Endothelial cell (in vitro differentiated cells): ENCODE measurements around the gene SLC25A25. TPM values are rescaled to one million over a fixed set of nuclear protein-coding genes. Genes with fewer than 3 reads are reported as not detected.

Experiments used
- DNase-seq: peaks from one replicate; pipeline ENCODE4 v3.0.0; 2021; ENCODE audit warnings: low spot score
- H3K27ac Mint-ChIP-seq: one replicate; pipeline ENCODE4 v1.8.0; 2021; ENCODE audit warnings: mixed read lengths, inconsistent platforms; ENCODE audit not compliant: unreplicated experiment
- H3K27me3 Mint-ChIP-seq: one replicate; pipeline ENCODE4 v1.8.0; 2021; ENCODE audit warnings: mild to moderate bottlenecking, moderate library complexity, mixed read lengths, inconsistent platforms; ENCODE audit not compliant: unreplicated experiment
- H3K36me3 Mint-ChIP-seq: one replicate; pipeline ENCODE4 v1.8.0; 2021; ENCODE audit warnings: mild to moderate bottlenecking, low read depth, mixed read lengths, inconsistent platforms; ENCODE audit not compliant: unreplicated experiment
- H3K4me1 Mint-ChIP-seq: one replicate; pipeline ENCODE4 v1.8.0; 2021; ENCODE audit warnings: mild to moderate bottlenecking, mixed read lengths, inconsistent platforms; ENCODE audit not compliant: unreplicated experiment
- H3K4me3 Mint-ChIP-seq: one replicate; pipeline ENCODE4 v1.8.0; 2021; ENCODE audit warnings: mild to moderate bottlenecking, mixed read lengths, inconsistent platforms; ENCODE audit not compliant: unreplicated experiment
- H3K9me3 Mint-ChIP-seq: one replicate; pipeline ENCODE4 v1.8.0; 2021; ENCODE audit warnings: mixed read lengths, inconsistent platforms; ENCODE audit not compliant: unreplicated experiment
- CTCF ChIP-seq: fragments of 200-600 bp; sonication (generic); IDR thresholded peaks from one replicate; pipeline ENCODE4 v1.5.0; 2021; ENCODE audit warnings: antibody characterized with exemption; ENCODE audit not compliant: unreplicated experiment
- total RNA-seq: library from RNA; stranded (reverse); fragmentation: NEBNext Ultra II Directional; extraction: Animal tissue kit (Norgen Biotek cat#: 25700); gene quantifications from one replicate; pipeline ENCODE4 v1.2.1, GENCODE V29; 2021; ENCODE audit not compliant: unreplicated experiment

Gene SLC25A25
- total RNA-seq, 1 donor from 2014 or later = 8.5 TPM

DNA sequence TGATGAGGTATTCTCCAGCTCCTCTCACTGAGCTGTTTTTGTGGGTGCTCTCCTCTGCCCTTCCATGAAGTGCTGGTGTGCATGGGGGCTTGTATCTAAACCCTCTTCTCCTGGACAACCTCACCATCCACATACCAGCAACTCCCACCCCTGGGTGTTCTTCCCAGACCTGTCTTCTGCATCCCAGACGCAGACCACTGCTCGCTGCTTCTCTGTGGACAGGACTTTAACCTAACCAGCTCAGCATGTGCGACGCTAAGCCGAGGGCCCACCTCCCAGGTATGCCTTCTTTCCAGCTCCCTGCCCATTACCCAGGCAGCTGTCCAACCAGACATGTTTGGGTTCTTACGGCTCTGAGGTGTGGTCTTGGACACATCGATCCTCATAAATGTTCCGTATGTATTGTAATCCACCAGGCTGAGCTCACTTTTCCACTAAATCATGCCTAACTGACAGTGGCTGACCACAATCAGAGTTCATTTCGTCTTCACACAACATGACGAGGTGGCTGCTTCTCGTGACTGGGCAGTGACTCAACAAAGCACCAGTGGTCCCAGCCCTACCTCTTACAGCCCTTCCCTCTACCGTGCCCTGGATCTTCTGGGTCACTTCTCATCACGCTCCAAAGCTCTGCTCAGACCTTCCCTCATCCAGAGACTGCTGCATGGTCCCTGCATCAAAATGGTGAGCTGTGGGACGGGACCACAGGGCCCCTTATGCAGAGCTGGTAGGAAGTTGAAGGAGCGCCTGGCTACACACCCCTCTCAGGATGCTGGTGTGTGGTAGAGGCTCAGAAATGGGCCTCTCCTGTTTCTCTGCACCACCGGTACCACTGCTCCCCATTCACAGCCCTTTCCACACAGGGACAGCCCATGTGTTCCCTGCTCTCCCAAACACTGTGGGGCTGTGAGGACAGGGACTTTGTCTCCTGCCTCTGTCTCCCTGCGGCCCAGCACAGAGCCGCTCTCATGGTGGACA, 69.1 kb downstream of the SLC25A25 start:
- peaks cover 6% of the 10 kb centered on the region for H3K27me3 Mint-ChIP-seq
- no peak for TF ChIP-seq CTCF
- H3K4me1 Mint-ChIP-seq = peaks cover 8% of the 10 kb centered on the region
- no peaks in the 10 kb centered on the region for H3K9me3 Mint-ChIP-seq
- H3K36me3 Mint-ChIP-seq = no peaks in the 10 kb centered on the region
- no peak overlapping the region for H3K27ac Mint-ChIP-seq
- DNase-seq = no peak
- no peak overlapping the region for H3K4me3 Mint-ChIP-seq

DNA sequence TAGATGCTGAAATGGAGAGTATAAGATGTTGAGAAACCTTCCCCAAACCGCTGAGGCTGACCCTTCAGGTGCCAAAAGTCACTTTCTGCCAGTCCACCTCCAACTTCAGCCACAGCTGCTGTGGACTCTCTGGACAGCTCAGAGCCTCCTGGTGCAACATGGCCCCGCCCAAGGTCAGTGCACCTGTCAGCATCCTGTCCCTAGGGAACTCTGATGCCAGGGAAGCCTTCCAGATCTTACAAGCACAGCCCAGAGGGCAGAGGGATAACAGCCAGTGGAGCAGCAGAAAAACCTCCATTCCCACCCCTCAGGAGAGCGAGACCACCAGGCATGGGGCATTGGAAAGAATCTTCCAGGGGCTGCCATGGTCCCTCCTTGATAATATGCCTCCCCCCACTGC, 70.0 kb downstream of the SLC25A25 start:
- Mint-ChIP-seq H3K9me3 (no peaks in the 10 kb centered on the region), H3K36me3 (no peaks in the 10 kb centered on the region), H3K4me3 (no peak overlapping the region), H3K27ac (no peak overlapping the region), H3K4me1 (peaks cover 6% of the 10 kb centered on the region), H3K27me3 (peaks cover 4% of the 10 kb centered on the region)
- TF ChIP-seq CTCF = no peak
- no peak for DNase-seq

DNA sequence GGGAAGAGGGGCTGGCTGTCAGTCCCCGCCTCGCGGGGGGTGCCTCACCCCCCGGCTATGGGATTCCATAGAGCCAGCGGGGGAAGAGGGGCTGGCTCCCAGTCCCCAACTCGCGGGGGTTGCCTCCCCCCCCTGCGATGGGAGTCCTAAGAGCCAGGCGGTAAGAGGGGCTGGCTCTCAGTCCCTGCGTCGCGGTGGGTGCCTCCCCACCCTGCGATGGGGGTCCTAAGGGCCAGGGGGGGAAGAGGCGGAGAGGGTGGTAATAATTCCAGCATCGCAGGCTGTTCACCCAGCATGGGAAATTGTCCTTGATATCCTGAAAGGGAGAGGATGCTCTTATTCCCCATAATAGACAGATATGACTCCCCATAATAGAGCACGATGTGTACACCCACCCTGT, 71.6 kb downstream of the SLC25A25 start:
- Mint-ChIP-seq H3K9me3 (no peaks in the 10 kb centered on the region), H3K36me3 (no peaks in the 10 kb centered on the region)

GRCh38 chr9:128141604-128142003, 73.6 kb downstream of the SLC25A25 start:
- no peaks in the 10 kb centered on the region for H3K9me3 Mint-ChIP-seq
- TF ChIP-seq CTCF = no peak
- H3K36me3 Mint-ChIP-seq = no peaks in the 10 kb centered on the region
- no peak overlapping the region for H3K4me3 Mint-ChIP-seq
- peaks cover 5% of the 10 kb centered on the region for H3K27me3 Mint-ChIP-seq
- H3K4me1 Mint-ChIP-seq = peaks cover 6% of the 10 kb centered on the region
- DNase-seq = no peak
- H3K27ac Mint-ChIP-seq = no peak overlapping the region

More for the DNA sequence above, 71.6 kb downstream of the SLC25A25 start:
- no peak for TF ChIP-seq CTCF
- Mint-ChIP-seq H3K27me3 (peaks cover 5% of the 10 kb centered on the region), H3K27ac (no peak overlapping the region), H3K4me1 (peaks cover 6% of the 10 kb centered on the region), H3K4me3 (no peak overlapping the region)
- no peak for DNase-seq

- DNase-seq = no peak
- no peak for TF ChIP-seq CTCF
- no peaks in the 10 kb centered on the region for H3K9me3 Mint-ChIP-seq
- H3K27me3 Mint-ChIP-seq = peaks cover 8% of the 10 kb centered on the region
- no peaks in the 10 kb centered on the region for H3K36me3 Mint-ChIP-seq
- H3K4me1 Mint-ChIP-seq = peaks cover 6% of the 10 kb centered on the region
- H3K27ac Mint-ChIP-seq = no peak overlapping the region
- H3K4me3 Mint-ChIP-seq = no peak overlapping the region
Measured at GRCh38 chr9:128142061-128142460, 74.0 kb downstream of the SLC25A25 start.
